Fibroblast of skin of right biceps (primary cell): Measurements from ENCODE around the gene THOC5.
"Not testable (repeated sequence)": the region's sequence is repeated elsewhere in the genome, so short reads cannot be mapped to it uniquely, and the experiment has no call there.

Source experiments
- DNase-seq: peaks from one replicate; pipeline ENCODE4 v3.0.0-alpha.2; 2013

Gene THOC5

GRCh38 chr22:29553351-29554224 lies at the start of gene THOC5:
THOC5 (minus strand) TSS chr22:29553757; CDS start chr22:29549147, 4,610 bp downstream.
- peak; percentile 96 for DNase-seq

- no peak for DNase-seq
Measured at GRCh38 chr22:29598684-29599020, 45.1 kb upstream of the THOC5 start.

GRCh38 chr22:29597871-29598683 lies 44.5 kb upstream of the THOC5 start:
- not testable (repeated sequence) for DNase-seq

- no peak for DNase-seq
Measured at GRCh38 chr22:29596408-29596807, 42.9 kb upstream of the THOC5 start.

GRCh38 chr22:29594447-29594846 lies 40.9 kb upstream of the THOC5 start:
- not testable (repeated sequence) for DNase-seq

- no peak for DNase-seq
Measured at GRCh38 chr22:29593923-29594322, 40.4 kb upstream of the THOC5 start.

GRCh38 chr22:29587938-29588699 lies 34.6 kb upstream of the THOC5 start:
- DNase-seq: peak; percentile 83

- not testable (repeated sequence) for DNase-seq
Measured at GRCh38 chr22:29586193-29586705, 32.7 kb upstream of the THOC5 start.

GRCh38 chr22:29584975-29585374 lies 31.4 kb upstream of the THOC5 start:
- no peak for DNase-seq

GRCh38 chr22:29581799-29582198 lies 28.2 kb upstream of the THOC5 start:
- DNase-seq: no peak

- DNase-seq: no peak
Measured at GRCh38 chr22:29580200-29580810, 26.7 kb upstream of the THOC5 start.

GRCh38 chr22:29578462-29579200 lies 25.1 kb upstream of the THOC5 start:
- no peak for DNase-seq

GRCh38 chr22:29574762-29575450 lies 21.3 kb upstream of the THOC5 start:
- no peak for DNase-seq

GRCh38 chr22:29570912-29571549 lies 17.5 kb upstream of the THOC5 start:
- DNase-seq: no peak

GRCh38 chr22:29570456-29570855 lies 16.9 kb upstream of the THOC5 start:
- DNase-seq: no peak

GRCh38 chr22:29569011-29569678 lies 15.6 kb upstream of the THOC5 start:
- DNase-seq: no peak

- no peak for DNase-seq
Measured at GRCh38 chr22:29567338-29567737, 13.8 kb upstream of the THOC5 start.

- not testable (repeated sequence) for DNase-seq
Measured at GRCh38 chr22:29566513-29566912, 13.0 kb upstream of the THOC5 start.

GRCh38 chr22:29563652-29564460 lies 10.3 kb upstream of the THOC5 start:
- DNase-seq: no peak
